Activated T-cell treated with anti-CD3 and anti-CD28 coated beads, Interleukin-2, amount 50 U/mL, for 1 hour (primary cell): ENCODE measurements around the gene KRT3.
"Not testable (repeated sequence)": the region's sequence is repeated elsewhere in the genome, so short reads cannot be mapped to it uniquely, and the experiment has no call there.

ENCODE experiments used
- DNase-seq: peaks from one replicate; pipeline ENCODE4 v3.0.0-alpha.2; 2020

The KRT3 gene

DNA sequence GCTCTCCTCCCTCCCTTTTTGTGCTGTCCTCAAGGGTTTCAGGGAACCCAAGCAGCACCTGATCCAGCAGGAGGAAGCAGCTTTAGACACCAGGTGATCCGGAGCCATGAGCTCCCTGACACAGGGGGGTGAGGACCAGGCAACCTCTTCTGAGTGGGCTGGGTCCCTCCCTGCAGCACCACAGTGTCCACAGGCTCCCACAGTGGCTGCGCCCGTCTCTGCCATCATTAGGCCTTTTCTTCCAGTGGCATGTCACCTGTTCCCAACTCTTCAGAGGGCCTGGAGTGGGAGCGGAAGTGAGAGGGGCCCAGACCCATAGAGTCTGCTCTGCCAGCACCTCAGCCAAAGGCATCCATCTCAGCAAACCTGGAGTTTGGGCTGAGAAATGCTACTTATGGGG lies 18.4 kb downstream of the KRT3 start:
- no peak for DNase-seq

DNA sequence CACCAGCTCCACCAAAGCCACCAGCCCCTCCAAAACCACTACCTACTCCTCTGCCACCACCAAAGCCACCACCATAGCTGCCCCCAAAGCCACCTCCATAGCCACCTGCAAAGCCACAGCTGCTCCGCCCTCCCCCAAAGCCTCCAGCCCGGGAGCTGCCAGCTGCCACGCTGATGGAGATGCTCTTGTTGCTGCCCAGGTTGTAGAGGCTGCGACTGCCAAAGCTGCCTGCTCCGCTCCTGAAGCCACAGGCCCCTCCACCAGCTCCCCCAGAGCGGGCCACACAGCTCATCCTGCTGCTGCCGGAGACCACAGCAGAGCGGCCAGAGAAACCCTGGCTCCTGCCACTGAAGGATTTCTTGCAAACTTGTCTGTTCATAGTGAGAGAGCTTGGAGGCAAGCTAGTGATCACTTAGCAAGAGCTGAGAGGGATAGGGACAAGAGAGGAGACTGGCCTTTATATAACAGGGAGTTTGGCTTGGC lies 19.0 kb downstream of the KRT3 start, which contains the start of gene KRT76:
TSS of gene KRT76 (minus strand) at position 433 of the 483 bp plus-strand sequence. CDS start at position 379, 54 bp downstream.
- DNase-seq = no peak

DNA sequence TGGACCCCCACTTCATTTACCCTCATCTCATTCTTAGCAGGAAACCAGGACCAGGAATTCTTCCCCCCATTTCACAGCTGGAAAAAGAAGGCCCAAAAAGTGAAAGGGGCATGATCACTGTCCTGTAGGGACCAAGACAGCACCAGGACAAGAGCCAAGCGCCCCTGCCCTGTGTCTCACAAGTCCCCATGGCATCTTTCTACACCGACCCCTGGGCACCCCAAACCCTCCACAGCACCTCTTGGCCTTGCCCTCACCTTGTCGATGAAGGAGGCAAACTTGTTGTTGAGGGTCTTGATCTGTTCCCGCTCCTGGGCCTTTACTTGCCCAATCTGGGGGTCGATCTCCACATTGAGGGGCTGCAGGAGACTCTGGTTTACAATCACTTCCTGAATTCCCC lies 19.5 kb downstream of the KRT3 start:
- no peak for DNase-seq

DNA sequence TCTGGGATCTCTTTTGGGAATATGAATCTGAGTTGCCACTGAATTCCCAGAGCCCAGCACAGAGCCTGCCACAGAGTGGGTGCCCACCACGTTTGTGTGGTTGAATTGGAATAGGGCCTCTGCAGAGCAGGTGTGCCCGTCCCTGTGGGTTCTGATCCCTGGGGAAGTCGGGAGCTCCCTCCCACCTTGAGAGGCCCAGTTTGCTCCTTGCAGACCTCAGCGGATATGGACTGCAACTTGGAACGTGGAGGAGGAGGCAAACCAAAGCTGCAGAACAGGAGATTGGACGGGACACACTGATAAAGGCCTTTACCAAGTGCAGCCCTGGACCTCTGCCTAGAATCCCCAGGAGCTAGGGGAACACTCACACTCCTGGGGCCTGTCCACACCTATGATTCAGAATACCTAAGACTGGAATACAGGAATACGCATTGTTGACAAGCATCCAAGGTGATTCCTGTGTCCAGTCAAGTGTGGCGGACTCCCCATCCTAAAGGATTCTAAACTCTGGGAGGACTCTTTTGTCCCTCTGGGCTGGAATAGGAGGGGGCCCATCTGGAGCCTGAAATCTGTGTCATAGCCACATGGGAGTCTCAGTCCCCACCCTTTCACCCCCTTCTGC lies 21.2 kb downstream of the KRT3 start:
- DNase-seq = no peak

DNA sequence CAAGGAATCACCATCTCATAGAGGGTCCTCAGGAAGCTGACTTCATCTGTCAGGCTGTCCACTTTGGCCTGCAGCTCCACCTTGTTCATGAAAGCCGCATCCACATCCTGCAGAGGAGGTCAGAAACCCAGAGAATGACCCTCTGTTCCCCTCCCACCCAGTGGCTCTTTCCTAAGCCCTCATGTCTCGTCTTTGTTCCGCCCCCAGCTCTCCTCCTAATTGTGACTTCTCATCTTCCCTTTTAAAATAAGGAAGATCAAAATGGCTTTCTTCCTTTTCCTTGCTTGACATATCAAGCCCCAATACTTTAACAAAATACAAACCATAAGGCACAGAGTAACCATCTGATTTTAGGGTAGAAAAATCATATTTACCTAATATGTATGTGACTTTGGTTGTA lies 23.1 kb downstream of the KRT3 start:
- no peak for DNase-seq

DNA sequence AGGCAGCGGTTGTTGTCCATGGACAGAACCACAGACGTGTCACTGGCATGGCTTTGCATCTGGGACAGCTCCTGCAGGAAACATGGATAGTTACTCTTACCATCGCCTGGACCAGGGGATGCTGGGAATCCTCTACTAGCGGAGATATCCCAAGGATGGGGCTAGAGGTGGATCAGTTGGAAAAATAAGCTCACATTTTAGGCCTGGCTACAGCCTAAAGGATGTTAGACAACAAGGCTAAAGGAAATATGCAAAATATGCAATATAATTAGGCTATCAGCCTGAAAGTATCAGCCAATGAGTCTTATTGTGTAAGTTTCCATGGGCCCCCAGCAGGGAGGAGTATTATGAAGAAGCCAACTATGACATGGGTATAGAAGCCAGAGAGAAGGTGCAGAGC lies 23.7 kb downstream of the KRT3 start:
- no peak for DNase-seq

DNA sequence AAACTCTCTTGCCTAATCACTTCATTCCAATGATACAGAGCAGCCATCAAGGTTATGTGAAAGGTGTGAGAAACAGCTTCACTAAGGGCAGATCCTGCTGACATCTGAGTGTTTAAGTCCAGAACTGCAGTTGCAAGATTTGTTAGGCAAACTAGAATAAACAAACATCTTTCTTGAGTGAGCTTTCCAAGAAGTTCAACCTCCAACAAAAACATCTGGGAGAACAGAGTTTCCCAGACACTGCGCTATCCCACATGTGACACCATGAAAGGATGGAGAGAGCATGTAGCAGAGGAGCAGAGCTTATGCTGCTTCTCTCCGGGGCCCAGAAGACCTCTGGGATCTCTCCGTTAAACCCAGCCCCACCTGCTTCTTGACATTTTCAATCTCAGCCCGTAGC lies 24.4 kb downstream of the KRT3 start:
- DNase-seq = no peak

DNA sequence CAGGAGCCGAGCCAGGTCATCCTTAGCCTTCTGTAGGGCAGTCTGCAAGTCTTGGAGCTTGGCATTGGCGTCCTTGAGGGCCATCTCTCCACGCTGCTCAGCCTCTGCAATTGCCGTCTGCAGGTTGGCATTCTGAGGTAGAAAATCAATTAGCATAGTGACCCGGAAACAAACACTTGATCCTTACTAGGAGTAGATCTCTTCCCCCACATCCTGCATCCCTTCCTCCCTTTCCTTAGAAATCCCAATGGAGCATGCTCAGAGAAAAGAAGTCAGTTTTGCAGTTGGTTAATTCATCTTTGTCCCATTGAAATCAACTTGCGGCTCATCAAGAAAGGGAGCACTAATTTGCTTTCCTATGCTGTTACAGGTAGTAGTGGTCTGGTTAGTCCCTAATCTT lies 24.8 kb downstream of the KRT3 start:
- DNase-seq = no peak

DNA sequence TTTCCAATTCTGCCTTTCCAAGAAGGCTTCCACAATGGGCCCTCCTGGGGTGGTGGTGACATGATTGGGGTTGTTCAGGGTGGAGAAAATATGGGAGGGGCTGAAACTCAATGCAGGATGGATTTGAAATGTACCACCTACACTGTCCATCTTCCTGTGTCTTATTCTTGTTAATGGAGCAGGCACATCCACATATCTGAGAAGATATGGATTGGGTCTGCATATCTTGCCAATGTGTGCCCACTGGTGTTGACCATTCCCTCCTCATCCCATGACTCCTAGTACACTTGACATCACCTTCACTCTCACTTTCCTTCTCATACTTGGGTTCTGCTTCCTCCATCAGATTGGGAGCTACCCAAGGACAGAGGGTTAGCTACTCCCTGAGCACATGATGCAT lies 26.0 kb downstream of the KRT3 start:
- DNase-seq = no peak

DNA sequence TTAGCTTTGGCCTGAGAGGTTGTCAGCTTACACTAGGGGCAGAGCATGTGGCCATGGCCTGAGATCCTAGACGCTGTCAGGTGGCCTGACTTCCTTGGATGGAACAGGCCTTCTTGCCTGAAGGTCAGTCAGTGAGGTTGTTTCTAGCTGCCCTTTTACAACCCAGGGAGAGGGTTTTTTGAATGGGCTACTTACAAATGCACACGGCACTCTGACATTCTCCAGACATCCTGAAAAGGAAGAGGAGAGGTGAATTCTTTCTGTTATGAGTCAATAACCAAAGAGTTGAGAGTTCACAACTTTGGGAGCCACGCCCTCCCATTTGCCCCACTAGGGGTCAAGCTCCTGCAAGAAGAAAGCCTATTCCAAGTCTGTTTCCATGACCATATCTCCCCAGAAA lies 26.6 kb downstream of the KRT3 start:
- no peak for DNase-seq

DNA sequence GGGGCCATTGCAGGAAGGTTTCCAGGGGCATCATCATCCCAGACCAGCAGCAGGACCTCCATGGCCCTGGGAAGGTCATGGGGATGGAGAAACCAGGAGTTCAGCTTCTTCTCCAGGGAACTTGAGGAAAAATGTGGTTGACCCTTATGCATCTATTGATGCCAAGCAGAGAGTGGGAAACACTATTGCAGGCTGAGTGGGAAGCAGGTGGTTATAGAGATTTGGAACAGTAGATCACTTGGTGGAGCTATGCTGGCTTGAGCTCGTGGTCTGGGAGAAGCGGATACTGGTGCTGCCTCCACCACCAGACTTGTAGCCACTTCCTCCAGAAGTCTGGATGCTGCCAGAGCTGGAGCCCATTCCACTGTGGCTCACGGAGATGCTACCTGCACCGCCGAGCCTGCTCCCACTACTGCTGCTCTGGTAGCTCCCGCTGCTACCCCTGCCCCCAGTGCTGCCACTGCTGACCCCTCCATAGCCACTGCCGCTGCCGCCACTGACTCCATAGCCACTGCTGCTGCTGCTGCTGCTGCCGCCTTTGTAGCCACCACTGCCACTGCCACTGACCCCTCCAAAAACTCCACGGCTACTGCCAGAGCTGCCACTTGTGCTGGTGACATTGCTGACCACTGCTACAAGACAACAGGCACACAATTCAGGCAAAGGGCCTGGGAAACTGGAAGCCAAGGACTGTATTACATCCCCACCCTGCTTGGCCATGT lies 27.3 kb downstream of the KRT3 start:
- no peak for DNase-seq

DNA sequence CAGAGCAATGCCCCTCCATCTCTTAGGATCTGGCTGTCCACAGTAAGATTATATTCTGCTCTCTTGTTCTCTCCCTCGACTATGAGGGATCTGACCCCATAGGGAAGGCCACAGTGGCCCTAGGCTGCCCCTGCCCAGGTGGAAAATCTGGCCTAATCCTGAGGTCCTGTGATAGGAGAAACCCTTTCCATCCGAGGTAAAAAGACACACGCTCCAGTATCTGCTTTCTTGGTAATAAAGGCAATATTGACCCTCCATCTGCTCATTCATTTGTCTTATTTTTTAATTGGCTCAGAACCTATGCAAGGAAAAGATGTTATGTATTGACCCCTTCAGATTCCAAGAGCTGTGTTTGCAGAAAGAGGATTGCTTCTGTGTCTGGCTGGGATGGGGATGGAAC lies 28.5 kb downstream of the KRT3 start:
- no peak for DNase-seq

DNA sequence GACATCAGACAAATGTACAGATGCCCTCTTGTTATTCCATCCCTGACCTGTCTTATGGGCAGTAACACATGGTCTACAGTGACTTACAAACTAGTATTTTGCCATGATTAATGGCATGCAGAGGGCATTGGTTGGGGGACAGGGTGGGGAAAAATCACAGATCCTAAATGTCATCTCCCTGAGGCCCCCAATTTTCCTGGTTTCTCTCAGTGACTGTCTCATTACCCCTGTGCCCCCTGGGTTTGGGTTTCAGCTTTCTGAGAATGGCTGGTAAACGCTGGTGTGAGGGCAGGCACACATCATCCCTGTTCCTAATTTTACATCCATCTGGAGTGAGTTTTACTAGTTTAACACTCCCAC lies 28.9 kb downstream of the KRT3 start:
- DNase-seq = no peak

DNA sequence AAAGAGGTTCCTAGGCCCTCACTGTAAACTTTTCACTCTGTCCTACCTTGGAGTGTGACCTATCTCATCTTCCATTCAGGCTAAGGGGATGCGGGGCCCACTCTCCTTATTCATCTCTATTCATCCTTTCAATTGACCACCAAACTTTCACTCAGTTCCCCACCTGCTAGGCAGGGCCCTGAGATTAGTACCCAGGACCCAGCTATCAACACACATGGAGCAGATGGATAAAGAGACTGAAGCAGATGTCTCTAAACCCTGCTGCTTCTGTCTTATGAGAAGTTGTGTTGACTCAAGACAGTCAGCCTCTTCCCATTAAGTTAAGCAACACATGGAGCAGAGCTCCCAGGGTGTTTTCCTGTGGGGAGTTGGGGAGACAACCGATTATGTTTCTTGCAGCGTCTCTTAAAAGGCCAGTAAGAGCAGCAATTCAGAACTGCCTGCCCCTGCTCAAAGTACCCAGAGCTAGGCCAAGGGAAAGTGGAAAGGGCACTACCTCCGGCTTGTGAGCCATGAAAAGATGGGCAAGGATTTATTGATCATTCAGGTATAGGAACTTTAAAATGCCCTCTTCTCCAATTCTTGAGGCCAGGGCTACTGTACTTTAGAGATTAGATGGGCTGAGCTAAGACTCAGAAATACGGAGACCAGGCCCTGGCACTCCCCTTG lies 29.4 kb downstream of the KRT3 start:
- DNase-seq = no peak

DNA sequence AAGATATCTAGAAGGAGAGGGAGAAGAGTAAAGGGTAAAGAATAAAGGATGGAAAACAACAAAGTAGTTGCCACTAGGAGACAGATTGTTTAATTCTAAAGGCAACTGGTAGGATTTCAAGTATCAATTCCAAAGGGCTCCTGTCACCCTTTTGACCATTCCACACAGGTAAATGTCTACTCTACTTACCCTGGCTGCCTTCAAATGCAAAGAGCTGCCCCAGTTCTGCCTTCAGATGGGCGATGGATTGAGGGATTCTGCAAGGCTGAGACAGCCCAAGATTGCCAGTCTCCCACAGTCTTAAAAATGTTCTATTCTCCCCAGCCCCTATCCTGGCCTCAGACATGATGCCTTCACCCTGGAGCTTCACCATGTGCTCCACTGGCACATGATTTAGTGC lies 30.2 kb downstream of the KRT3 start:
- DNase-seq = no peak

DNA sequence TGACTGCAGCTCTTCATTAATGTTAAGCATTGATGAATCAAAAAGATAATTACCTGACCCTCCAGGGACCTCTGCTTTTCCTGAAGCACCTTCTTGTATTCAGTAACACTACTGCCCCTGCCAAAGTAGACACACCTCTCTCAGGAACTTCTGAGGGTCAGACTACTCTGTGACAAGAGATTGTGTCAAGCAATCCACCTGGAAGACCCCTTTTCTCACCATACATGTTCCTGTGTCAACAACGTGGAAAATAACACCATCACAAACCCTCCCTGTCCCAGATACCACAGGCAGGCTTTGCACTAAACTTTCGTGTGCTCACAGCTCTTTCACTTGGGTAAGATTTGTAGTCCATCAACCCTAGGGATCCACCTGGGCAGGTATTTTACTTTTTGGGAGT lies 31.9 kb downstream of the KRT3 start:
- no peak for DNase-seq

DNA sequence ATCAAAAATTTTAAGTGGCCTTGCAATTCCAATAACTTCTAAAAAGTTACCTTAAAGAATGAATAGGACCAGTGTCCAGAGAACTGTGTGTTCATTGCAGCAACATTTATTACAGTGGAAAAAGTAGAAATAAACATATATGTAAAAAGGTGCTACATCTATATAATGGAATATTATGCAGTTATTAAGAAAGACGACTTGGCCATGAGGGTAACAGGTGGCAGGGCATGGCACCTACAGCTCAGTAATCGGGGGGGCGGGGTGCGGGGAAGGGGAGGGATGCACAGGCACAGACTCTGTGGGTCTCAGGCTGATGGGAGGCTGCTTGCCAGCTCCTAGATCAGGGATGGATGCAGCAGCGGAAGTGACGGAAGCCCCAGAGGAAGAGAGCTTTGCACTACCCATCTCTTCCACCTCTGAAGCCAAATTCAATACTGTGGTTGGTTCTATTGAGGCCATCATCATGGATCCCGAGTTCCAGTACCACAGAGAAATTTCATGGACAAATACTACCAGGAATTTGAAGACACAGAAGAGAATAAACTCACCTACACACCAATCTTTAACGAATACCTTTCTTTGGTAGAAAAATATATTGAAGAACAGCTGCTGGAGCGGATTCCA lies 32.8 kb downstream of the KRT3 start:
- DNase-seq = no peak

DNA sequence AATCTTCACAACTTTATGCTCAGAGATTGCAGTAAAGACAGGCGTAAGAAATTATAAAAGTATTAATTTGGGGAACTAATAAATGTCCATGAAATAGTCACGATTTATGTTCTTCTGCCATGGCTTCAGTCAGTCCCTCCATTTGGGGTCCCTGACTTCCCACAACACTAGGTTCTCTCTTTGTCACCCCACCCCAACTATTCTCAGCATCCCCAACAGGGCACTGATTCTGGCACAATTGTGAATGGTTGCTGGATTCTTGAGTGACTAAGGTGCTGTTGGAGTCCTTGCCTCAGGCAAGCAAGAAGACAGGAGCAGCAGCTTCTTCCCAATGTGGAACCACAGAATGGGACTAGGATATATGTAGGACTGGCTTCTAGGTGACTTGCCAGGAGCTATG lies 34.1 kb downstream of the KRT3 start:
- DNase-seq = no peak

DNA sequence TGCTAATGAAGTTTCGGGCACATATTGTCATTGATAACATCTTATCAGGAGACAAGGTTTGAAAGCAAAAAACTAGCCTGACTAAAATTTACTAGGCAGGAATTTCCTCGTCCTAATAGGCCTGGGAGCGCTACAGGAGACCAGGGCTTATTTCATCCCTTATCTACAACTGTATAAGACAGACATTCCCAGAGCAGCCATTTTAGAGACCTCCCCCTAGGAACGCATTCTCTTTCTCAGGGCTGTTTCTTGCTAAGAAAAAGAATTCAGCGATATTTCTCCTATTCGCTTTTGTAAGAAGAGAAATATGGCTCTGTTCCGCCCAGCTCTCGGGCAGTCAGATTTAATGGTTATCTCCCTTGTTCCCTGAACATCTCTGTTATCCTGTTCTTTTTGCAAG lies 34.7 kb downstream of the KRT3 start:
- DNase-seq = not testable (repeated sequence)

DNA sequence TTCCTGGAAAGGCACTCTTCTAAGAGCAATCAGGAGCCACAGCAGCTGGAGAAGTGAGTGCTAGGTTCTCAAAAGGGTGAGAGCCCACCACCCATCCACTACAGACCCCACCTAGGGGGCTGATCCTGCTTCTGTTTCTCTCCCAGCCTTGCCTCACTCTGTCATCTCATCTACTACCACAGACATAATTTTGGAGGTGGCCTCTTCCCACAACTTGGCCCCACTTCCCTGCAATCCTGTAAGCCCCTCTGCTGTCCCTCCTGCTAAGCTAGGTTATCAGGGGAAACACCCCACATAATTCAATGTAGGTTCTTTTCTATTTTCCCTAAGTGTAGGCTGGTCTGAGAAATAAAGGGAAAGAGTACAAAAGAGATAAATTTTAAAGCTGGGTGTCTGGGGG lies 35.3 kb downstream of the KRT3 start:
- no peak for DNase-seq

DNA sequence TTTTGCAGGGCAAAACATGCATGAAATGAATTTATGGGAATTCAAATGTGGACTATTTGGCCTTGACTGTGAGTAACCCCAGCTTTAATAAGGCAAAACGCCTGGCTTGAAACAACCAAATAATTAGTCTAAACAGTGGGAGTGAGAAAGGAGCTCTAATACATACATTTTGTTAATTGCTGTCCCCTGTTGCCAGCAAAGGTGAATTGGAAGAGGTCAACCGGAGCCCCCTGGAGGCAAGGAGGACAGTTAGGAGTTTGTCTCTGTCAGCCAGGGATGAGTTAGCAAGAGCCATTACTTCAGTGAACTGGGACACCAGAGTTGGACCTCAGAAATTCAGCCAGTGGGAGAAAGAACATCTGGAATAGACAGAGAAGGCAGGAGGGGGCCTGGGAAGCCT lies 36.2 kb downstream of the KRT3 start:
- DNase-seq = no peak

DNA sequence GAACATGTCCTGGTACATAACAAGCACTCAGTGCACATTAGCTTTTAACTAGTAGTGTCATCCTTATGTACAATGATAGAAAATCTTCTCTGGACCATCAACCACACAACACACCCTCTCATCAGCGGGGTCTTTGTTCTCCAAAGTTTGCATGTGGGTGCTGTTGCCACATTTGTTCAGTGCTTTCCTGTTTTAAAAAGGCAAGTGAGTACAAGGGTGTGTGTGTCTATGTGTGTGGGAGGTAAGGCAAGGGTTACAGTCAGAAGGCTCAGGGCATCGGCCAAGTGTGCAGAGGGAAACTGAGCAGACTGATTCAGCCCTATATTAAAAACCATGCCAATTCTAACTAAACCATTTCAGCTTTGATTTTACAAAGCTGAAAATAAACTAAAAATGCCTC lies 36.7 kb downstream of the KRT3 start:
- no peak for DNase-seq

DNA sequence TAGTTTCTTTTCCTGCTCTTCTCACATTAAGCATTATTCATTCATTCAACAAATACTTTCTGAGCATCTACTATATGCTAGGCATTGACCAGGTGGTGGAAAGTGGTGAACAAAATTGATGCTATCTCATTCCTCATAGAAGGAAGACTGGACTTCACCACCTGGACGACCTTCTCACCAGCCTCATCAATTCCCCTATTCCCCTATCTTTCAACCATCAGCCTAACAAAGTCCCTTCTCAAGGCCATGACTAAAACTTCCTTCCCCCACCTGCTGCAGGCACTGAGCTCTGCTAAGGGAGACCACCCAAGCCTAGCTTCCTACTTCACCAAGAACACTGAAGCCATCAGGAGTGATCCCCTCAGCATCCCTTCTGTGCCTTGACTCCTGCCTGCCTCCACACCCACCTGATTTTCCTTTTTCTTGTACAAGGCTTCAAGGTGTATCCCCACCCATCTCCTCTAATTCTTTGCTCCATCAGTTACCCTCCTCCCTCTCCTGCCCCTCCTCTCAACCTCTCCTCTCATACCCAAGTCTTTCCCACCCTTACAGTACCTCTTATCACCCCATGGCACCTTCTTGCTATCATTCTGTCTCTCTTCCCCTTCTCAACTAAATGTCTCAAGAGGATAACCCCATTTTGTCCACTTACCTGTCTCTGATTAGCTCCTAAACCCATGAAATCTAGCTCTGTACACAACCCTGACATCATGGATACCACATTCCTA lies 38.3 kb downstream of the KRT3 start:
- no peak for DNase-seq
